Bone marrow (tissue), 2 donors: Measurements from ENCODE around the gene KXD1.
"Not testable (repeated sequence)": the region's sequence is repeated elsewhere in the genome, so short reads cannot be mapped to it uniquely, and the experiment has no call there.

Experiments
- DNase-seq, 2 donors: peaks; one replicate each; lab custom pipeline; 2025; lab: John Stamatoyannopoulos, UW

The KXD1 gene

DNA sequence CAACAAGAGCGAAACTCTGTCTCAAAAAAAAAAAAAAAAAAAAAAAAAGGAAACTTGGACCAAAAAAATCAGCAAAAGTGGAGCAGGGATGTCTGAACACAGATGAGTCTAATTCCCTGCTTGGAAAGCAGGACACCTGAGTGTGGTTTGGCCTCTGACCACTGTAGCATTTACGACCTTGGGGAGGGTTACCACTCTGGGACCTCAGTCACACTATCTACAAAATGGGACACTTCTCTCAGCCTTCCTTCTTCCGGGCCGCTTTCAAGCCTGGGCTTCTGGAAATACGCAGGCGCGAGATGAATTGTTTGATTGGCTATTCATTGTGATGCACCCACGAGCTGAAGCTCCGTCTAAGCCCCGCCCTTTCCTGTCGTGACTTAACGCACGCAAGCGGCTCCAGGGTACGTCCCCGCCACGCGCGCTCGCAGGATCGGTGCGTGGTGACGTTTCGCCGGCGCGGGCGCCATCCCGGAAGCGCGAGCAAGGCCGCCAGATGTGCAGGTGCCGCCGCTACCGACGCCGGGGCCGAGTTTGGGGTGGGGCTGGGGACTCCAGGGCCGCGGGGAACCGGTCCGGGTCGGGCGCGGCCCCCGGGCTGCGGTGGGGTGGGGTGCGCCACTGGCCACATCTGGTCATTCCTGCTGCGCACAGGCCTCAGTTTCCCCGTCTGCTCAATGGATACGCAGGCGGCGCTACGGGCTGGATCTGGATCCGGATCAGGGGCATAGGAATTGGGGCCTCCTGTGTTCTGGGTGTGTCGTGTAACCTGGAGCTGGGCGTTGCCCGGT, at the start of gene KXD1:
TSS of gene KXD1 (plus strand) at position 460 of the 791 bp plus-strand sequence. CDS start 4,187 bp downstream, outside the sequence.
- DNase-seq = peak; percentile 79 to 97

GRCh38 chr19:18508585-18508984, 49.1 kb upstream of the KXD1 start:
- DNase-seq = no peak

- DNase-seq = no peak
Observed at GRCh38 chr19:18510216-18510615, 47.5 kb upstream of the KXD1 start.

DNA sequence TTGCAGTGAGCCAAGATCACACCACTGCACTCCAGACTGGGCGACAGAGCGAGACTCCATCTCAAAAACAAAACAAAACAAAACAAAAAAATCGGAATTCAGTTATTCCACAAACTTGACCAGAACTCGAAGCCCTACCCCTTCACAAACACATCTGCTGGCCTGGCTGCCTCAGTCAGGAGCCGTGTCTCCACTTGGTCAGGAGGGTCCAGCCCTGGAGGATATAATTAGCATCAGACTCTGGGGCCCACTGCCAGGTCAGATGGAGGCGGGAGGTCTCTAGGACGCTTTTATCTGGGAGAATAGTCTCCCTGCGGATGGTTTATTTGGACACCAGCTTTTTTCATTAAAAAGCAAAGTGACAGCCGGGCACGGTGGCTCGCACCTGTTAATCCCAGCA, 43.8 kb upstream of the KXD1 start:
- no peak for DNase-seq

GRCh38 chr19:18514800-18515682, 42.6 kb upstream of the KXD1 start:
- peak in 1 of 2 donors; percentile 40 for DNase-seq

DNA sequence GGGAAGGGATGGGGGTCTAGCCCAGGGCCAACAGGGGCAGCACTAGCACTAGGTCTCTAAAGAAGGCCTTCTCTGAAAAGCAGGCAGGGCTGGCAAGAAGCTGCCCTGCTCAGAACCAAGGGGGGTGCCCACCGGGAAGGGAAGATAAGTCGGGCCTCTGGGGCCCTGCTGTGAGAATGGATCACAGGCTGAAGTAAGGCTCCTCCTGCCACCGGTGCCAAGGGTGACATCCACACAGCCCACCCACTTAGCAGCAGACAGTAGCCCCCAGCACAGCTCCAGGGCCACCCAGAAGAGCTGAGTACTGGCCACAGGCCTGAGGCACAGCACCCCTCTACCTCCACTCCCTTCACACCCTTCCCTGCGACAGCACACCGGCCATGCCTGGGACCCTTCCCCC, 41.7 kb upstream of the KXD1 start:
- no peak for DNase-seq

GRCh38 chr19:18517606-18518005, 40.1 kb upstream of the KXD1 start:
- DNase-seq = no peak

DNA sequence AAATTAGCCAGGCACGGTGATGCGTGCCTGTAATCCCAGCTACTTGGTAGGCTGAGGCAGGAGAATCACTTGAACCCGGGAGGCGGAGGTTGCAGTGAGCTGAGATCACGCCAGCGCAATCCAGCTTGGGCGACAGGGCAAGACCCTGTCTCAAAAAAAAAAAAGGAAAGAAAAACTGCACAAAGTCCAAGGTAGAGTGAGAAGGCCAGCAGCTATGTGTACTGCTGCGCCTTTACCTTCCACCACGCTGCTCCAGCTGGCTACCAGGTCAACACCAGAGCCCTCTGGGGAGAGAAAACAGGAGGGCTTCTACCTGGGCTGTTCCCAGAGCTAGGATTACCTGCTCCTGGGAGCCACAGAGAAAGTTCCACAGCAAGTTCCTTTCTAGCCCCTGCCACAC, 39.0 kb upstream of the KXD1 start:
- DNase-seq = no peak

GRCh38 chr19:18519962-18520847, 37.5 kb upstream of the KXD1 start:
- DNase-seq = peak in 1 of 2 donors; percentile 4

DNA sequence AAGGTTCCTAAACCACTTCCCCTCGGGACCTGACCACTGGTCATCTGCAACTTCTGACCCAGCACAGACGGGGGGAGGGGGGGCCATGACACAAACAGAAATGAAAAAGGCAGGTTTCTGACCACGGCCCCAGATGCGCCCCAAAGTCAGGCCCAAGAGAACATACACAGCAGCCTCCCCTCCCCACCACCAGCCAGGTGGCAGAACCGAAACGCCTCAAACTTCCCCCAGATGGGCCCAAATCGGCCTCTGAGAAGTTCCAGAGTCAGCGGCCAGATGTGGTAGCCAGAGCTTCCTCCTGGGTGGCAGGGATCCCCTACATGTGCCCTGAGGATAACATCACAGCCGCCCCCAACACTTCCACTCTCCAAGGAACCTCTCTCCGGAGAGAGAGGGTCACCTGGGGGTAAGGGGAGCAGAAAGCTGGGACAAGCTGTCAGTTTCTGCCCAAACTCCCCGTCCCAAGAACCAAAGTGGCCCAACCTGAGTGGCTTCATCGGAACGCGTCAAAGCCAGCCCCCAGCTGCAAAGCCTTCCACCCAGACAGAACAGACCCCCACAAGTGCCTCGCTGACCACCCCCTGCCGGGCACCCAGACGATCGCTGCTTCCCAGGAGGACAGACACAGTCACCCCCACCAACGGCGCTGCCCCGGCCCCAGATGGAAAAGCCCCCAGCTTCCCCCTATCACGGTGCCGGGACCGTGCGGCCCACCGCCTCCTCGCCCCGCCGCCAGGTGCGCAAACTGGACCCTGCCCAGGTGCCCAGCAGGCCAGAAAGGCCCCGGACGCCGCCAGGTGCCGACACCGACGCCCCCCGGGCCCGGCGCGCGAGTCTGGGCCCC, 36.6 kb upstream of the KXD1 start:
- peak in 1 of 2 donors; percentile 47 for DNase-seq

- no peak for DNase-seq
Observed at GRCh38 chr19:18521692-18522123, 36.0 kb upstream of the KXD1 start, which contains the start of gene ELL. Gene ELL (minus strand): TSS chr19:18522070. CDS start chr19:18522055, 15 bp downstream.

DNA sequence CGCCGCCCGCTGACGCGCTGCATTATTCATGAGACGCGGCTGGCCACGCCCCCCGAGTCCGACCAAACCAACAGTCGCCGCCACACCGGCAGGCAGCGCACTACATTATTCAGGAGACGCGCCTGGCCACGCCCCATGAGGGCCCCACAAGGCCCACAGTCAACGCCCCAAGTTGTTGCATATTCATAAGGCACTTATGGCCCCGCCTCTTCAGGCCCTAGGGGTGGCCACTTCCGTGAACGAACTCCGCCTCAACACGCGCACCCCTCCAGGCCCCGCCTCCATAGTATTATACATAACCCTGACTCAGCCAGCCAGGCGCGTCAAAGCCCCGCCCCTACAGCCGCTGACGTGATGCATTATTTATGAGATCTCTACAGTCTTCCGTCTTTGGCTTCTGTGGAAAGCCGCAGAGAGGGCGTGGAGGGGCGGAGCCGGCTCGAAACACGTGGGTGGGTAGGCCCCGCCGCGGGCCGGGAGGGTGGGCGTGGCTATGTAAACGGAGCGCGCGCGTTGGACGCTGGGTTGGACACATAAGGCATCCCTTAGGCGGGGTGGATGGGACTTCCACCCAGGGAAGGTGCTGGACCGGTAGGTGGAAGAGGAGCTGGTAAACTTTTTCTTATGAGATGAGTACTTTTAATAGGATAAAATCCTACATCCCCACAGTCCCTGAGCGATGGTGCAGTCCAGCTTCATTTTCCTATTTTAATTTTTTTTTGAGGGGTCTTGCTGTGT, 35.4 kb upstream of the KXD1 start:
- peak; percentile 100 for DNase-seq

DNA sequence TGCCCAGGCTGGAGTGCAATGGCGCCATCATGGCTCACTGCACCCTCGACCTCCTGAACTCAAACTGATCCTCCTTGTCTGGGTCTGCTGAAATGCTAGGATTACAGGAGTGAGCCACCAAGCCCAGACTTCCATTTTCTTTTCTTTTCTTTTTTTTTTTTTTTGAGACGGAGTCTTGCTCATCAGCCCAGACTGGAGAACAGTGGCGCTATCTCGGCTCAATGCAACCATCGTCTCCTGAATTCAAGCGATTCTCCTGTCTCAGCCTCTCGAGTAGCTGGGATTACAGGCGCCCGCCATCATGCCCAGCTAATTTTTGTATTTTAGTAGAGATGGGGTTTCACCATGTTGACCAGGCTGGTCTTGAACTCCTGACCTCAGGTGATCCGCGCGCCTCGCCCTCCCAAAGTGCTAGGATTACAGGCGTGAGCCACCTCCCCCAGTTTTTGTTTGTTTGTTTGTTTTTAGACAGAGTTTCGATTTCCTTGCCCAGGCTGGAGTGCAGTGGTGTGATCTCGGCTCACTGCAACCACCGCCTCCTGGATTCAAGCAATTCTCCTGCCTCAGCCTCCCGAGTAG, 34.7 kb upstream of the KXD1 start:
- not testable (repeated sequence) for DNase-seq

DNA sequence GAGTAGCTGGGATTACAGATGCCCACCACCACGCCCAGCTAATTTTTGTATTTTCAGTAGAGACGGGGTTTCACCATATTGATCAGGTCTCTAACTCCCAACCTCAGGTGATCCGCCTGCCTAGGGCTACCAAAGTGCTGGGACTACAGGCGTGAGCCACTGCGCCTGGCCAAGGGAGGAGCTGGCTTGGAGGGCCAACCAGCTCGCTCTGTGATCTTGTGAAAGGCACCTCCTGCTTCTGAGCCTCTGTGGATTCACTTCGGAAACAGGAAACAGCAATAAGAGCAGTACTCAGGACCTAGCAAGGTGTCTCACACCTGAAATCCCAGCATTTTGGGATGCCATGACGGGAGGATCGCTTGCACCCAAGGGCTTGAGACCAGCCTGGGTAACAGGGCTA, 33.8 kb upstream of the KXD1 start:
- no peak for DNase-seq

GRCh38 chr19:18526316-18526715, 31.4 kb upstream of the KXD1 start:
- no peak for DNase-seq

DNA sequence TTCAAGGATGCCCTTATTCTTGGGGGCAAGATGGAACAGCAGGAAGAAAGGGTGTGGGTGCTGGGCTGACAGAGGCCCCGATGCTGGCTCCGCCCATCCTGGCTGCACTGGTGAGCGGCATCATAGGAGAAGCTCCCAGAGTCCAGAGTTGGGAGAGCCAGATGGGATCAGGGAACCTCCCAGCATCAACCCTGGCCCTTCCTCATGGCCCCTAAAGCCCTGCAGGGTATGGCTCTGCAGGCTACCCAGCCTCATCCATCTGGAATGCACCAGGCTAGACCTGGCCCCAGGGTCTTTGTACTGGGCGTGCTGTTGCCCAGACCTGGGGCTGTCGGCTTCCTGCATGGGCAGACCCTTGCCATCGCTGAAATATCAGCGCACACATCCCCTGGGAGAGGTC, 27.9 kb upstream of the KXD1 start:
- DNase-seq = no peak

DNA sequence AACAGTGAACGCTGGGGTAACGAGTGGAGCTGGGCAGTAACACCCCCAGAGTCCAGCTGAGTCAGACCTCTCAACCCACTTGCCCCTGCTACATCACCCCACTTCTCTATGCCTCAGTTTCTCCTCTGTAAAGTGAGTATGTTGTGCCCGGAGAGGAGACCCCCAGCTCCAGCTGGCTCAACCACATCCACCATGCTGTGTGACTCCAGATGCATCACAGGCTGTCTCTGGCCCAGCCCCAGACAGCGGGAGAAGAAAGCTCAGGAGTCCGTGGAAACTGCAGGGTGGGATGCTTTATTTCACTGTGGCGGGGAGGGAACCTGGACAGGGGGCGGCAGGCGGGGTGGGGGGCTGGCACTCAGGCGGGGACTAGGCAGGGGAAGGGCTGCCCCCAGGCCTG, 26.2 kb upstream of the KXD1 start:
- no peak for DNase-seq

DNA sequence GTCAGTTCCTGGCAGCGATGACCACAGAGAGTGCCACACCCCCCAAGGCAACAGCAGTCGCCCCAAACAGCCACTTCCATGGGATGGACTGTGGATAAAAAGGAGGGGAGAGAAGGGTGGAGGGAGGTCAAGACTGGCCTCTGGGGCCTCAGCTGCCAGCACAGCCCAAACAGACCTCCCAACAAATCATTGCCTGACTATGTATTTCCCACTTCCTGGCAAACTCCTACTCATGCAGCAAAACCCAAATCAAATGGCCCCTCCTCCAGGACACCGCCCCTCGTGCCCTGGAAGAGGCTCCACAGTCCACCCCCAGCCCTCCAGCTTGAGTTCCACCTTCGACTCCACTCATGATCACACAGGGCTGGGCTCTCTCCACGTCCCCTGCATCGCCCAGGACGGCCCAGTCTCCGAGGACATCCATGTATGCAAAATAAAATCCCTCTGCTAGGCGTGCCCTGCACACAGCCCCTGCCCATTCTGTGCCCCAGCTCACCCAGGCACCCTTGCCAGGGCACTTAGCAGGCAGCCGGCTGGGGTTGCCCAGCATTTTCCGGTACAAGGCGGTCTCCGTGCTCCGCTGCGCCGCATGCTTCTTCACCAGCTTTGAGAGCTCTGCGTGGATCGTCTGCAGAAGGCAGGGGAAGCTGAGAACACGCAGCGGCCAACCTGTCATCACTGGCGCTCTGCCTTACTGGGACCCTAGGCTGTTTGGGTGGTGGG, 25.3 kb upstream of the KXD1 start:
- DNase-seq = no peak

- no peak for DNase-seq
Observed at GRCh38 chr19:18533058-18533457, 24.6 kb upstream of the KXD1 start.
